A673 (cell line): ENCODE results near the gene C1QTNF5. TPM values are rescaled to one million over a fixed set of nuclear protein-coding genes. Genes with fewer than 3 reads are reported as not detected.

Source experiments
- BruUV-seq: library from RNA; stranded (reverse); fragments of 400-500 nt; replicated peaks from 2 replicates; lab custom pipeline; 2021; lab: Mats Ljungman, UMichigan
- CTCF ChIA-PET: fragments of 300-600 bp; sonication (Branson Sonifier 250); formaldehyde crosslinking; loops from one replicate; lab custom pipeline; 2022; ENCODE audit warnings: antibody characterized with exemption; lab: Charles Lee
- POLR2A ChIA-PET: fragments of 300-600 bp; sonication (Branson Sonifier 250); formaldehyde crosslinking; loops from one replicate; lab custom pipeline; 2022; ENCODE audit warnings: antibody characterized with exemption; ENCODE audit not compliant: low non-redundant PET; lab: Charles Lee
- DNase-seq: peaks from one replicate; pipeline ENCODE4 v3.0.0-alpha.2; 2015; ENCODE audit warnings: low spot score
- H3K27ac ChIP-seq: fragments of 200-600 bp; sonication (generic); 2 replicates; pipeline ENCODE4 v1.5.1; 2016; ENCODE audit warnings: mixed run types, low read depth, mild to moderate bottlenecking, mixed read lengths, antibody characterized with exemption, low read length; ENCODE audit not compliant: poor library complexity, severe bottlenecking
- H3K27me3 ChIP-seq: fragments of 200-600 bp; sonication (generic); replicated peaks from 2 replicates; pipeline ENCODE4 v1.6.1; 2017; ENCODE audit warnings: mixed run types, low read depth, mild to moderate bottlenecking, mixed read lengths, antibody characterized with exemption, low read length; ENCODE audit not compliant: insufficient read depth, poor library complexity
- H3K36me3 ChIP-seq: fragments of 200-600 bp; sonication (generic); 2 replicates; pipeline ENCODE4 v1.6.1; 2016; ENCODE audit warnings: mixed run types, mild to moderate bottlenecking, mixed read lengths, antibody characterized with exemption, low read length; ENCODE audit not compliant: insufficient read depth, poor library complexity, severe bottlenecking
- H3K4me1 ChIP-seq: fragments of 200-600 bp; sonication (generic); 2 replicates; pipeline ENCODE4 v1.6.1; 2017; ENCODE audit warnings: mixed run types, mild to moderate bottlenecking, mixed read lengths, antibody characterized with exemption, low read length; ENCODE audit not compliant: insufficient read depth, poor library complexity, severe bottlenecking
- H3K4me3 ChIP-seq: fragments of 200-600 bp; sonication (generic); 2 replicates; pipeline ENCODE4 v1.5.1; 2016; ENCODE audit warnings: low read depth, mixed run types, mild to moderate bottlenecking, mixed read lengths, low read length; ENCODE audit not compliant: poor library complexity, severe bottlenecking
- H3K9me3 ChIP-seq: fragments of 200-600 bp; sonication (generic); 2 replicates; pipeline ENCODE4 v1.6.1; 2016; ENCODE audit warnings: mixed run types, low read depth, mild to moderate bottlenecking, mixed read lengths, antibody characterized with exemption, low read length; ENCODE audit not compliant: poor library complexity, severe bottlenecking
- EZH2 ChIP-seq: fragments of 200-600 bp; sonication (generic); IDR thresholded peaks from 2 replicates; pipeline ENCODE4 v1.6.1; 2017; ENCODE audit warnings: borderline replicate concordance, low read depth, mild to moderate bottlenecking, mixed read lengths, antibody characterized with exemption, low read length; ENCODE audit not compliant: poor library complexity, severe bottlenecking
- intact Hi-C: fragments of 100-400 bp; cut with micrococcal nuclease; formaldehyde crosslinking; loops from one replicate; pipeline ENCODE4 v1.10.0; 2022; ENCODE audit not compliant: unreplicated experiment
- total RNA-seq: library from RNA; stranded (reverse); gene quantifications from 2 replicates; pipeline ENCODE4 v1.2.3, GENCODE V29; 2021
- TF ChIP-seq, protein P1 (sequence below): fragments of 300-800, 200-600 bp; sonication (generic); conservative IDR thresholded peaks from 2 replicates; pipeline ENCODE4 v1.5.1; 2017; ENCODE audit warnings: low read depth, mild to moderate bottlenecking, antibody characterized with exemption, low read length, moderate library complexity, mixed read lengths

C1QTNF5 gene
- total RNA-seq, 1 experiment from 2014 or later, result not detected

DNA sequence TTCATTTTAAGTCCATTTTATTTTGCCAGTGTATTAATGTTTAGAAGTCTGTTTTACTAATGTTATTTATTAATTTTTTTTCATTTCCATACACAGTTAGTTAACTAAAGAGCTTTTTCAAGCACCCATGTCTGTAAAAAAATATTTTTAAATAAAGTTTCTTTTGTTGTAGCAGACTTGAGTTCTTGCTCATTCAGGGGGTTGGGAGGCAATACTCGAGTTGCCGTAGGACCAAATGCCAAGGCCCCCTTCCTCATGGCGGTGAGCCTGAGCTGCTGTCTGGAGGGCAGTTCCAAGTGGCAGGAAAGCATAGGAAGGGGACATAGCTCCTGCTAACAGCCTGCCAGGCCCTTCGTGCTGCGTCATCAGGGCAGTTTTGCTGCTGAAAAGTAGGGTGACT lies 32.7 kb downstream of the C1QTNF5 start:
- no peaks in the 10 kb centered on the region for H3K9me3 ChIP-seq
- ChIA-PET CTCF (interaction anchor here (0.6 to 0.7 kb wide), 2 partner anchors 230 to 241 kb away, joined by 3 read pairs; no protein-coding TSS in a partner anchor), POLR2A (no interaction called here)
- intact Hi-C loops, result no loop called here
- TF ChIP-seq EZH2, result no peak
- TF ChIP-seq, protein P1, sequence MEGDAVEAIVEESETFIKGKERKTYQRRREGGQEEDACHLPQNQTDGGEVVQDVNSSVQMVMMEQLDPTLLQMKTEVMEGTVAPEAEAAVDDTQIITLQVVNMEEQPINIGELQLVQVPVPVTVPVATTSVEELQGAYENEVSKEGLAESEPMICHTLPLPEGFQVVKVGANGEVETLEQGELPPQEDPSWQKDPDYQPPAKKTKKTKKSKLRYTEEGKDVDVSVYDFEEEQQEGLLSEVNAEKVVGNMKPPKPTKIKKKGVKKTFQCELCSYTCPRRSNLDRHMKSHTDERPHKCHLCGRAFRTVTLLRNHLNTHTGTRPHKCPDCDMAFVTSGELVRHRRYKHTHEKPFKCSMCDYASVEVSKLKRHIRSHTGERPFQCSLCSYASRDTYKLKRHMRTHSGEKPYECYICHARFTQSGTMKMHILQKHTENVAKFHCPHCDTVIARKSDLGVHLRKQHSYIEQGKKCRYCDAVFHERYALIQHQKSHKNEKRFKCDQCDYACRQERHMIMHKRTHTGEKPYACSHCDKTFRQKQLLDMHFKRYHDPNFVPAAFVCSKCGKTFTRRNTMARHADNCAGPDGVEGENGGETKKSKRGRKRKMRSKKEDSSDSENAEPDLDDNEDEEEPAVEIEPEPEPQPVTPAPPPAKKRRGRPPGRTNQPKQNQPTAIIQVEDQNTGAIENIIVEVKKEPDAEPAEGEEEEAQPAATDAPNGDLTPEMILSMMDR, result no peak
- H3K27me3 ChIP-seq, result no peaks in the 10 kb centered on the region
- H3K4me1 ChIP-seq, result no peaks in the 10 kb centered on the region
- peaks cover 8% of the 10 kb centered on the region for H3K36me3 ChIP-seq
- H3K4me3 ChIP-seq, result no peak overlapping the region
- H3K27ac ChIP-seq, result no peak overlapping the region
- no TSS peak for BruUV-seq
- DNase-seq, result no peak

GRCh38 chr11:119307219-119307618 lies 33.5 kb downstream of the C1QTNF5 start:
- POLR2A ChIA-PET, result no interaction called here
- H3K9me3 ChIP-seq, result no peaks in the 10 kb centered on the region
- TF ChIP-seq, protein P1, result 0 out of 2 replicates have a peak, but pooled peaks have one; percentile 12
- TF ChIP-seq EZH2, result no peak
- no peaks in the 10 kb centered on the region for H3K27me3 ChIP-seq
- no peak overlapping the region for H3K27ac ChIP-seq
- intact Hi-C loops, result no loop called here
- H3K4me1 ChIP-seq, result no peaks in the 10 kb centered on the region
- CTCF ChIA-PET, result interaction anchor here (0.7 kb wide), 1 partner anchor 230 kb away, joined by 3 read pairs; no protein-coding TSS in a partner anchor
- no peak for DNase-seq
- no peak overlapping the region for H3K4me3 ChIP-seq
- no TSS peak for BruUV-seq
- peaks cover 9% of the 10 kb centered on the region for H3K36me3 ChIP-seq

- POLR2A ChIA-PET, result interaction anchor here (0.7 kb wide), 1 partner anchor 28 kb away, joined by 3 read pairs; the partner anchor contains the start of gene RNF26
- TF ChIP-seq EZH2, result no peak
- TF ChIP-seq, protein P1, result no peak
- Histone ChIP-seq H3K4me3 (no peak overlapping the region), H3K27ac (peak overlapping the region; percentile 21), H3K9me3 (no peaks in the 10 kb centered on the region), H3K27me3 (no peaks in the 10 kb centered on the region), H3K36me3 (peaks cover 11% of the 10 kb centered on the region), H3K4me1 (no peaks in the 10 kb centered on the region)
- CTCF ChIA-PET, result no interaction called here
- no peak for DNase-seq
- no TSS peak for BruUV-seq
- intact Hi-C loops, result no loop called here
Measured at GRCh38 chr11:119306373-119306890, 34.3 kb downstream of the C1QTNF5 start.
